ENCODE data around the gene CXCL11.
A peak's percentile ranks its signal among the peaks of the same experiment; 100 is the strongest.

CXCL11 gene

GRCh38 chr4:76072760-76073159, 36.9 kb upstream of the CXCL11 start:
- TF ChIP-seq, protein P1, sequence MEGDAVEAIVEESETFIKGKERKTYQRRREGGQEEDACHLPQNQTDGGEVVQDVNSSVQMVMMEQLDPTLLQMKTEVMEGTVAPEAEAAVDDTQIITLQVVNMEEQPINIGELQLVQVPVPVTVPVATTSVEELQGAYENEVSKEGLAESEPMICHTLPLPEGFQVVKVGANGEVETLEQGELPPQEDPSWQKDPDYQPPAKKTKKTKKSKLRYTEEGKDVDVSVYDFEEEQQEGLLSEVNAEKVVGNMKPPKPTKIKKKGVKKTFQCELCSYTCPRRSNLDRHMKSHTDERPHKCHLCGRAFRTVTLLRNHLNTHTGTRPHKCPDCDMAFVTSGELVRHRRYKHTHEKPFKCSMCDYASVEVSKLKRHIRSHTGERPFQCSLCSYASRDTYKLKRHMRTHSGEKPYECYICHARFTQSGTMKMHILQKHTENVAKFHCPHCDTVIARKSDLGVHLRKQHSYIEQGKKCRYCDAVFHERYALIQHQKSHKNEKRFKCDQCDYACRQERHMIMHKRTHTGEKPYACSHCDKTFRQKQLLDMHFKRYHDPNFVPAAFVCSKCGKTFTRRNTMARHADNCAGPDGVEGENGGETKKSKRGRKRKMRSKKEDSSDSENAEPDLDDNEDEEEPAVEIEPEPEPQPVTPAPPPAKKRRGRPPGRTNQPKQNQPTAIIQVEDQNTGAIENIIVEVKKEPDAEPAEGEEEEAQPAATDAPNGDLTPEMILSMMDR (IDR thresholded peaks at IDR 0.05; ENCODE audit: control insufficient read depth, insufficient read depth, low read depth, low read length, missing control alignments): no peak
- no peak overlapping the region for H3K4me3 ChIP-seq (ENCODE audit: control insufficient read depth, low read depth, low read length)
- no peak for DNase-seq (ENCODE audit: low read depth)

DNA sequence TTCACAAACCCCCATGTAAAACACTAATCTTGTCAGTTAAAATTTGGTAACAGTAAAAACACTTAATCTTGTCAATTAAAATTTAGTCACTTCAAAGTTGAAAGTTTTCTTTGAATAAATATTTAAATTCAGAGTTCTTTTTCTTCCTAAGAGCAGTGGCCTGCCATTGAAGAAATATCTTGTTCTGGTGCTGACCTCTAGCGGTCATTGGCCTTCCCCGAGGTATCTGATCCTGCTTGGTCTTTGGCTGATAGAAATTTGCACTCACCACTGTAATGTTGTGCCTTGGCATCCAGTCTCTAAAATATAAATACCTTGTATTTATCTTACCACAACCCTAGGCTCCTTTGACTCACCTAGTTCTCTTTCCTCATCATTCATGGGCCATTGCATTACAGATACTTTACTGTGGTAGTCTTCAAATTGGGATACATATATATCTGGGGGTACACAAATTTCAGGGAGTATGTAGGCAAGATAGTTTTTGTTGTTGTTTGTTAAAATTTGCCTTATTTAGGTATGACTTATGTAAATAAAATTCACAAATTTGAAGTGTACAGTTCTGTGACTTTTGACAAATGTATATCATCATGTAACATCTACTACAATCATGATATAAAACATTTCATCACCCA, 31.9 kb upstream of the CXCL11 start:
- H3K4me3 ChIP-seq (ENCODE audit: control insufficient read depth, low read depth, low read length): no peak overlapping the region
- DNase-seq (ENCODE audit: low read depth): peak; percentile 28
- TF ChIP-seq, protein P1 (IDR thresholded peaks at IDR 0.05; ENCODE audit: control insufficient read depth, insufficient read depth, low read depth, low read length, missing control alignments): peak; percentile 84

- TF ChIP-seq, protein P1 (IDR thresholded peaks at IDR 0.05; ENCODE audit: control insufficient read depth, insufficient read depth, low read depth, low read length, missing control alignments): no peak
- no peak overlapping the region for H3K4me3 ChIP-seq (ENCODE audit: control insufficient read depth, low read depth, low read length)
- DNase-seq (ENCODE audit: low read depth): no peak
Measured at GRCh38 chr4:76066546-76066945, 30.7 kb upstream of the CXCL11 start.

DNA sequence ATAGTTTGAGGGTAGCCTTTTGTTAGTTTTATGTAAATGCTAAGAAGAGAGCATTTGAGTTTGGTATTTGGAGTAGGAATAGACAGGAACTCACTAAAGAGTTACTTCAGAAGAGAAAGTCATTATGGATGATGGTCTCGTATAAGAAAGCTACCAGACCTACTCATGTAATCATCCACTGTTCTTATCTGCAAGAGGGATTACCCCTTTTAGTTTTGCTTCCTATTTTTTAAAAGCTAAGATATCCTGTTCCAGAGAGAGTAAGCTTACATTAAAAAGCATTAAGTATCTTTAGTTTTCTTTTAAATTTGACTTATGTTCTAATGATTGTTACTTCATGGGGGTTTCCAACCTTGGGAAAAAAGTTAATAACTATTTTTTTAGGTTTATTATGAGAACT, 26.1 kb upstream of the CXCL11 start:
- H3K4me3 ChIP-seq (ENCODE audit: control insufficient read depth, low read depth, low read length): no peak overlapping the region
- TF ChIP-seq, protein P1 (IDR thresholded peaks at IDR 0.05; ENCODE audit: control insufficient read depth, insufficient read depth, low read depth, low read length, missing control alignments): no peak
- no peak for DNase-seq (ENCODE audit: low read depth)

GRCh38 chr4:76061421-76061820, 25.6 kb upstream of the CXCL11 start:
- TF ChIP-seq, protein P1 (IDR thresholded peaks at IDR 0.05; ENCODE audit: control insufficient read depth, insufficient read depth, low read depth, low read length, missing control alignments): no peak
- no peak overlapping the region for H3K4me3 ChIP-seq (ENCODE audit: control insufficient read depth, low read depth, low read length)
- DNase-seq (ENCODE audit: low read depth): no peak

DNA sequence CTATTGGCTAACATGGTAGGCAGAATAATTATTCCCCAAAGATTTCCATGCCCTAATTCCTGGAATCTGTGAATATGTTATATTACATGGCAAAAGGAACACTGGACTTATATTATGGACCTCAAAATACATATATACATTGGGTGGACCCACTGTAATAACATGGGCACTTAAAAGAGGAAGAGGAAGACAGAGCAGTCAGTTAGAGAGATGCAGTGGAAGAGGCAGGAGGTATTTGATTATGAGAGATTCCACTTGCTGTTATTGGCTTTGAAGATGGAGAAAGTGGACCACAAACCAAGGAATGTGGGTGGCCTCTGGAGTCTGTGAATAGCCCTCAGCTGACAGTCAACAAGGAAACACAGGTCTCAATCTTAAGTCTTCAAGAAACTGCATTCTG, 24.6 kb upstream of the CXCL11 start:
- TF ChIP-seq, protein P1 (IDR thresholded peaks at IDR 0.05; ENCODE audit: control insufficient read depth, insufficient read depth, low read depth, low read length, missing control alignments): no peak
- H3K4me3 ChIP-seq (ENCODE audit: control insufficient read depth, low read depth, low read length): no peak overlapping the region
- DNase-seq (ENCODE audit: low read depth): no peak

All from AG09309 (cell line).